ENCODE measurements around the gene RDH13.
"Not testable (repeated sequence)": the region's sequence is repeated elsewhere in the genome, so short reads cannot be mapped to it uniquely, and the experiment has no call there.

The RDH13 gene

DNA sequence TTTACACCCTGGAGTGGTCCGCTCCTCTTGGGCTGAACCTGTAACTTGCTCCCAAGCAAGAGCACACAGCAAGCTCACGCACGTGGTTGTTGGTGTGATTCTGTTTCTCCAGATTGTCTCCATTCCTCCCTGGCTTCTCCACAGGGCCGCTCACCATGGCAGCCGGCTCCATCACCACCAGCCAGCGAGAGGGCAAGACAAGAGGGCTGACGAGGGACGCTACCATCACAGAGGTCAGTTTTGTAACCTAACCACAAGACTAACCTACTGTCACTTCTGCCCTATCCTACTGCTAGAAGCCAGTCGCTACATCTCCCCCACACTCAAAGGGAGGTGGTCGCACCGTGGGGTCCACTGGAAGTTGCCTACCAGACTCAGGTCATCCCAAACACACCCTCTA lies 20.3 kb downstream of the RDH13 start:
- no peak for DNase-seq

DNA sequence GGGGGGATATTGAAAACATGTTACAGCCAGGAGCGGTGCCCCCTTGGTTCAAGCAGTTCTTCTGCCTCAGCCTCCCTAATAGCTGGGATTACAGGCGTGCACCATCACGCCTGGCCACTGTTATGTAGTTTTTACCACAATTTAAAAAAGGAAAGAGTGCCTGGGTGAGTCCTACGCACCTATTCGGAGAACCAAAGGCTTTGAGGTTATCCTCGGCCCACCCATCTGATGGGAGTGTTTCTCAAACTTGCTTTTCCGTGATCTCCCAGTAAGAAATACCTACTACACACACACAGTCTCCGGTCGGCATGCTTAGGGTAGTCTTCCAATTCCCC lies 20.6 kb downstream of the RDH13 start:
- DNase-seq, result no peak

DNA sequence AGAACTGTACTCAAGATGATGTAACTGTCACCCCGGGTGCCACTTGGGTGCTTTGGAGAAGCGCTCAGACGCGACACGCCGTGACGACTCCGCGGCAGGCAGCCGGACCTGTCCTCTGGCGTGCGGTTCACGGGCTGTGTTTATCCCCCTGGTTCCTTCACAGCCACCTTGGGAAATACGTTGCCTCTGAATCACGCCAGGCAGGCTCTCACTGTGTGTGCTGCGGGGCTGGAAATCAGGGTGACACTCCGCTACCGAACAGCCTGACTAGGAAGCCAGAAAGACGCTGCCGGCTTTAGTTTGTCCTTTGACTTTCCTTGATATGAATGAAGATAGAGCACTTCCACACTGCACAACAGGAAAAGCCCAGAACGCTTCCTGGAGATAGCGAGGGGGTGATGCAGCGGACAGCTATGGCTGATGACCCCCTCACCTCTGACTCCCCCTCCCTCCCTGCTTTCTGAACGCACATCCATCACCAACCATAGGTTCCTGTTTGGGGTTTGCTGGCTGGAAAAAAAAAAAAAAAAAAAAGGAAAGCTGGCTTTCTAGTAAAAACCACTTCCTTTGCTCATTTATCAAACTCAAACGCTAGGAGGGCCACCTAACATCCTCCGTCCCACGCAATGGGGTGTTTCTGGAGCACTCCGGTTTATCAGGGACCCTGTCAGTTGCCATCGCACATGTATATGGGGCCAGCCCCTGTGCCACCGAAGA lies 21.2 kb downstream of the RDH13 start:
- no peak for DNase-seq

DNA sequence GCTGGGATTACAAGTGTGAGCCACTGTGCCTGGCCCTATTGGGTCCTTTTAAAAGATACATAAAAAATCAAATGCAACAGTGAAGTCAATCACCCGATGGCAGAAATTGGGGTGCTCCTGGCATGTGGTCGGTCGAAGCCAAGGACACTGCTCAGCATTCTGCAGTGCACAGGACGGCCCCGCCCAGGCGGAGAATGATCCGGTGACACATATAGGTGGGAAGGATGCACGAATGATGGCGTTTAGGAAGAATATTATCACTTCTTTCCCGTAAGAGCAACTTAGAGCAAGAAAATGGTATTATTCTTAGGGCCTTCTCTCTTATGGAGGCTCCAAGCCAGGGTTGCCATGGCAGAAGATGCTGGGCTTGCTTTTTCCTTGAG lies 21.7 kb downstream of the RDH13 start:
- DNase-seq, result no peak

GRCh38 chr19:55040654-55041053 lies 22.3 kb downstream of the RDH13 start:
- not testable (repeated sequence) for DNase-seq

- not testable (repeated sequence) for DNase-seq
These were observed 25.3 kb downstream of the RDH13 start for GRCh38 chr19:55037603-55038002.

- DNase-seq, result no peak
These were observed 26.9 kb downstream of the RDH13 start for GRCh38 chr19:55036058-55036457.

GRCh38 chr19:55034751-55035150 lies 28.2 kb downstream of the RDH13 start:
- no peak for DNase-seq

GRCh38 chr19:55032976-55033643 lies 29.8 kb downstream of the RDH13 start:
- not testable (repeated sequence) for DNase-seq

DNA sequence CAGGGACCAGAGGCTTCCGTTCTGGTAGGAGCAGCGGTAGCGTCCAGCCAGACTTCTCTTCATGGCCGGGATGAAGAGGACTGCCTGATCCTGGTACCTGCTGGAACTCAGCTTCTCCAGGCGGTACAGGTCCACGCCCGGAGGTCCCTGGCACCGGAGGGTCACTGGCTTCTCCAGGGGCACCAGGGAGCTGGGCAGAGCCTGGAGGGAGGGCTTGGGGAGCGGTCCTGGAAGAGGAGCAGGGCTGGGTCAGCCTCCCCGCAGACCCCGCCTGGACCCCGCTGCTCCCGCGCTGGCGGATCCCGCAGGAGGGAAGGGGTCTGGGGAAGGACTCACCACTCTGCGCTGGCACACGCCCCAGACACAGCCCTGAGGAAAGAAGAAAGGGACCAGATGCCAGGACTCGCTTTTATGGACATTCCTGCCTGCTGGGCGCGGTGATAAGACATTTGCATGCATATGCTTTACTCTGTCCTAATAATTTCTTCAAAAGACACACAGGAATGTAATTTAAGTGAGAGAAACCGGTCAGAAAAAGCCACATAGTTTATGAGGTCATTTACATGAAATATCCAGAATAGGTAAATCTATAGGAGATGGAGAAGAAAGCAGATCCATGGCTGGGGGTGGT lies 30.7 kb downstream of the RDH13 start:
- no peak for DNase-seq

- no peak for DNase-seq
These were observed 31.8 kb downstream of the RDH13 start for GRCh38 chr19:55031178-55031577.

DNA sequence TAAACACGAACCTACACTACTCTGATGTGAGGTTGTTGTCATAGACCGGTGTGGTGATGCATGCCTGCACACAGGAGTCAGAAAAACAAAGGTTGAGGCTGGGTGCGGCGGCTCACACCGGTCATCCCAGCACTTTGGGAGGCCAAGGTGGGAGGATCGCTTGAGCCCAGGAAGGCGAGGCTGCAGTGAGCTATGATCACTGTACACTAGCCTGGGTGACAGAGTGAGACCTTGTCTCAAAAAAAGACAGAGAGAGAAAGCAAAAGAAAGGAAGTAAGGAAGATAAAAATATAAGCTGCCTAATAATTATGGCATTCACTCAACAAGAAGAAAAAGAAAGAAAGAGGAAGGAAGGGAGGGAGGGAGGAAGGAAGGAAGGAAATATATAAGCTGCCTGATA lies 34.2 kb downstream of the RDH13 start:
- DNase-seq, result no peak

GRCh38 chr19:55027472-55028337 lies 35.2 kb downstream of the RDH13 start:
- DNase-seq, result no peak

DNA sequence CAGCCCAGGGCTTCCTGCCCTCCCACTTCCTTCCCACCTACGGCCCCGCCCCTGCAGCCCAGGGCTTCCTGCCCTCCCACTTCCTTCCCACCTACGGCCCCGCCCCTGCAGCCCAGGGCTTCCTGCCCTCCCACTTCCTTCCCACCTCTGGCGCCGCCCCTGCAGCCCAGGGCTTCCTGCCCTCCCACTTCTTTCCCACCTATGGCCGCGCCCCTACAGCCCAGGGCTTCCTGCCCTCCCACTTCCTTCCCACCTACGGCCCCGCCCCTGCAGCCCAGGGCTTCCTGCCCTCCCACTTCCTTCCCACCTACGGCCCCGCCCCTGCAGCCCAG lies 35.8 kb downstream of the RDH13 start:
- not testable (repeated sequence) for DNase-seq

- DNase-seq, result no peak
These were observed 38.8 kb downstream of the RDH13 start for GRCh38 chr19:55024111-55024510.

DNA sequence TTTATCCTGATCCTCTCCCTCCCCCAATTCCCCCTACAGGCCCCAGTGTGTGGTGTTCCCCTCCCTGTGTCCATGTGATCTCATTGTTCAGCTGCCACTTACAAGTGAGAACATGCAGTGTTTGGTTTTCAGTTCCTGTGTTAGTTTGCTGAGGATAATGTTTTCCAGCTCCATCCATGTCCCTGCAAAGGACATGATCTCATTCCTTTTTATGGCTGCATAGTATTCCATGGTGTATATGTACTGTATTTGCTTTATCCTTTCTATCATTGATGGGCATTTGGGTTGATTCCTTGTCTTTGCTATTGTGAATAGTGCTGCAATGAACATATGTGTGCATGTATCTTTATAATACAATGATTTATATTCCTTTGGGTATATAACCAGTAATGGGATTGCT lies 42.6 kb downstream of the RDH13 start:
- DNase-seq, result not testable (repeated sequence)

DNA sequence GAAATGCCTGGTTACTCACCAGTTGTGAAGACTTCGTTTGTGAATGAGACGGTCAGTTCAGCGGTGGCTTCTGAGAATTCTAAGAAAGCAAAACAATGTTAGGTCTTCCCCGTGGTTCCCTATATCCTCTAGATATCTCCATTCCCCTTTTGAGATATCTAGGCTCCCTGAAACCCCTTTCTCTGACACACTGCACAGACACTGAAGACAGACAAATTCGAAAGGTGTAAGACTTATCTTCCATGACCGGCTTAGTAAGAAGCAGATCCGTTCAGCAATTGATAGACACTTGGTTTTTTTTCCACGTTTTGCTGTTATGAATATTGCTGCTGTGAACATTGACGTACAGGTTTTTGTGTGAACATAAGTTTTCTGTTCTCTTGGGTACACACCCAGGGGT lies 44.3 kb downstream of the RDH13 start:
- no peak for DNase-seq

DNA sequence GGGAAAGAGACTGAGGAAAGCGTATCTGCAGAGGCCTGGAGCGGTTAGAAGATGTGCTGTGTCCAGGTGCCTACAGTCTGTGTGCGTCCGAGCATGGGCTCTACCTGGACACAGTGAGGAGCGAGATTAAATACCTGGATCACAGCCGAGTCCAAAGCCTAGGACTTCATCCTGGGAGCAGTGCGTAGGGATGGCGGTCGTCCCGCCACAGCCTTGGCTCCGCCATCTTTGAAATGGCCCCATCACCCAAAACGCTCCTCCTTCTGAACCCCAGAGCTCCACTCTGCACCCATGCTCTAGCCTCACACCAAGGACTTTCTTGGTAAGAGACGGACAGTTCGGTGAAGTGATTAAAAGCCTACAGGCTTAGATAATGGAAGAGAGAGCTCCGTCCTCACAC lies 44.7 kb downstream of the RDH13 start:
- DNase-seq, result no peak

DNA sequence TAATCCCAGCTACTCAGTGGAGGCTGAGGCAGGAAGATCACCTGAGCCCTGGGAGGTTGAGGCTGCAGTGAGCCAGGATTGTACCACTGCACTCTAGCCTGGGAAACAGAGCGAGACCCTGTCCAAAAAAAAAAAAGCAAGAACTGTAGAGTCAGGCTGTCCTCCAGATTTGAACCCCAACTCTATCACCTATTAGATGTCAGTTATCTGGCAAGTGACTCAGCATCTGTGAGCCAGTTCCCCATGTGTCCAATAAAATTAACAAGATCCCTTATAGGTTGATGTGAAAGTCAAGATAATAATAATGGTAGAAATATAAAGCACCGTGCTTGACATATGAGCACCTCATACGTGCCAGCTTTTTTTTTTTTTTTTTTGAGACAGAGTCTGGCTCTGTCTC lies 46.9 kb downstream of the RDH13 start:
- no peak for DNase-seq

GRCh38 chr19:55015126-55015525 lies 47.8 kb downstream of the RDH13 start:
- no peak for DNase-seq

GRCh38 chr19:55014714-55015113 lies 48.2 kb downstream of the RDH13 start:
- no peak for DNase-seq

DNA sequence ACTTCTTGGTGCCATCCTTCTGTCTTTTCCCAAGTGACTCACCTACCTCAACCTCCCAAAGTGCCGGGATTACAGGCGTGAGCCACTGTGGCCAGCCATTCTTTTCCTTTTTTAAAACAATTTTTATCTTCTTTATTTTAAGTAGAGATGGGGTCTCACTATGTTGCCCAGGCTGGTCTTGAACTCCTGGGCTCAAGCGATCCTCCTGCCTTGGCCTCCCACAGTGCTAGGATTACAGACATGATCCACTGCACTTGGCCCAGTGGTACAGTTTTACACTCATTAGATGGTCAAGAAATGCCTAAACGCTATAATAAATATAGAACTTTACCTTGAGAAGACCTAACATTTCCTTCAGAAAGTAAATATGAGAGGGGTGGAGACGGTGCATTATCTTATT lies 49.4 kb downstream of the RDH13 start:
- DNase-seq, result no peak

GRCh38 chr19:55012306-55012705 lies 50.6 kb downstream of the RDH13 start:
- no peak for DNase-seq

GRCh38 chr19:55010561-55010960 lies 52.4 kb downstream of the RDH13 start:
- DNase-seq, result not testable (repeated sequence)
